ENCODE results near the gene ALOX15B. TPM values are rescaled to one million over a fixed set of nuclear protein-coding genes. Genes with fewer than 3 reads are reported as not detected.

The ALOX15B gene
- total and polyA plus RNA-seq, 2 of the 13 experiments (the other 11 are each of a cell fraction or from before 2014, with no cell fraction given): not detected

GRCh38 chr17:7989781-7990655 lies 48.8 kb upstream of the ALOX15B start (continued):
- TF ChIP-seq ZBTB7B (CRISPR knock-in tag; IDR thresholded peaks at IDR 0.05) (0 out of 2 replicates have a peak, but pooled peaks have one; percentile 56), IRF9 (CRISPR knock-in tag; IDR thresholded peaks at IDR 0.05; ENCODE audit: borderline replicate concordance) (peak; percentile 49; the same call in 1 of the 2 replicates), ZNF224 (CRISPR knock-in tag; IDR thresholded peaks at IDR 0.05) (0 out of 2 replicates have a peak, but pooled peaks have one; percentile 34), ZIK1 (CRISPR knock-in tag; IDR thresholded peaks at IDR 0.05; ENCODE audit: borderline replicate concordance, low read depth) (no peak), ERF (CRISPR knock-in tag; IDR thresholded peaks at IDR 0.05) (peak; percentile 68; the same call in 1 of the 2 replicates), STAG1 (CRISPR knock-in tag; IDR thresholded peaks at IDR 0.05) (peak; percentile 69), KDM5B (CRISPR knock-in tag; IDR thresholded peaks at IDR 0.05; ENCODE audit: borderline replicate concordance) (peak; percentile 91), ZFP36L1 (CRISPR knock-in tag; IDR thresholded peaks at IDR 0.05) (no peak), ZMYM3 (CRISPR knock-in tag; IDR thresholded peaks at IDR 0.05) (peak; percentile 52; the same call in 1 of the 2 replicates), TBX2 (CRISPR knock-in tag; IDR thresholded peaks at IDR 0.05; ENCODE audit: borderline replicate concordance) (peak; percentile 53; the same call in 1 of the 2 replicates), ZNF576 (CRISPR knock-in tag; IDR thresholded peaks at IDR 0.05) (no peak), HINFP (CRISPR knock-in tag; IDR thresholded peaks at IDR 0.05; ENCODE audit: low read depth) (0 out of 2 replicates have a peak, but pooled peaks have one; percentile 23), HIVEP1 (CRISPR knock-in tag; IDR thresholded peaks at IDR 0.05) (peak; percentile 21; the same call in 1 of the 2 replicates), GATAD2A (CRISPR knock-in tag; IDR thresholded peaks at IDR 0.05) (peak; percentile 70), TFDP2 (CRISPR knock-in tag; IDR thresholded peaks at IDR 0.05) (peak; percentile 70), ZMYM2 (CRISPR knock-in tag; IDR thresholded peaks at IDR 0.05) (0 out of 2 replicates have a peak, but pooled peaks have one; percentile 29), PITX1 (CRISPR knock-in tag; IDR thresholded peaks at IDR 0.05) (peak; percentile 64; the same call in 1 of the 2 replicates), ZNF639 (CRISPR knock-in tag; conservative IDR thresholded peaks at IDR 0.05) (no peak), SMARCE1 (IDR thresholded peaks at IDR 0.05; ENCODE audit: borderline replicate concordance) (no peak), BHLHE40 (IDR thresholded peaks at IDR 0.05; ENCODE audit: low read length) (peak; percentile 69), ZNF547 (CRISPR knock-in tag; IDR thresholded peaks at IDR 0.05) (peak; percentile 40; the same call in 1 of the 2 replicates), FOSL2 (CRISPR knock-in tag; IDR thresholded peaks at IDR 0.05) (peak; percentile 32)
